Activated CD8-positive, alpha-beta T cell treated with anti-CD3 and anti-CD28 coated beads, Interleukin-2, amount 10 ng/mL, durations not matched to agents 7 days and 5 days (primary cell): ENCODE data around the gene AKAP13. TPM values are rescaled to one million over a fixed set of nuclear protein-coding genes. Genes with fewer than 3 reads are reported as not detected.
"Not testable (repeated sequence)": the region's sequence is repeated elsewhere in the genome, so short reads cannot be mapped to it uniquely, and the experiment has no call there.

Experiments used
- ATAC-seq: fragments of 150-1000 bp; cut with Tn5 transposase; one replicate; pipeline ENCODE4 v1.10.0; 2021; ENCODE audit warnings: moderate library complexity
- CTCF ChIA-PET: fragments of 350-600 bp; sonication (Branson Sonifier 250); formaldehyde crosslinking; loops from one replicate; lab custom pipeline; 2021; ENCODE audit warnings: antibody characterized with exemption; lab: Charles Lee
- POLR2A ChIA-PET: fragments of 350-600 bp; sonication (Branson Sonifier 250); formaldehyde crosslinking; loops from one replicate; lab custom pipeline; 2021; ENCODE audit warnings: antibody characterized with exemption; lab: Charles Lee
- DNase-seq: peaks from one replicate; pipeline ENCODE4 v3.0.0-alpha.2; 2020
- H3K27ac Mint-ChIP-seq: one replicate; pipeline ENCODE4 v1.8.0; 2021; ENCODE audit warnings: mild to moderate bottlenecking, mixed read lengths
- H3K27me3 Mint-ChIP-seq: one replicate; pipeline ENCODE4 v1.8.0; 2021; ENCODE audit warnings: low read depth, mixed read lengths
- H3K36me3 Mint-ChIP-seq: one replicate; pipeline ENCODE4 v1.8.0; 2021; ENCODE audit warnings: low read depth, mixed read lengths
- H3K4me1 Mint-ChIP-seq: one replicate; pipeline ENCODE4 v1.8.0; 2021; ENCODE audit warnings: low read depth, mixed read lengths
- H3K4me3 Mint-ChIP-seq: one replicate; pipeline ENCODE4 v1.8.0; 2021; ENCODE audit warnings: mild to moderate bottlenecking, mixed read lengths
- H3K9me3 Mint-ChIP-seq: one replicate; pipeline ENCODE4 v1.8.0; 2022; ENCODE audit warnings: mixed read lengths; ENCODE audit not compliant: insufficient read depth
- total RNA-seq, 2 experiments: library from RNA; stranded (reverse); gene quantifications; one replicate each; pipeline ENCODE4 v1.2.3, GENCODE V29; 2021

AKAP13 gene
- total RNA-seq, 2 experiments from 2014 or later = 112 to 117 TPM

- no peak for ATAC-seq
- DNase-seq = no peak
- H3K4me3 Mint-ChIP-seq = no peak overlapping the region
- H3K4me1 Mint-ChIP-seq = peaks cover 29% of the 10 kb centered on the region
- POLR2A ChIA-PET = no interaction called here
- no peaks in the 10 kb centered on the region for H3K27me3 Mint-ChIP-seq
- CTCF ChIA-PET = interaction anchor here (2.2 kb wide), 1 partner anchor 14 kb away, joined by 11 read pairs; no protein-coding TSS in a partner anchor
- no peak overlapping the region for H3K27ac Mint-ChIP-seq
- peaks cover 8% of the 10 kb centered on the region for H3K36me3 Mint-ChIP-seq
- H3K9me3 Mint-ChIP-seq = peaks cover 4% of the 10 kb centered on the region
Measured at GRCh38 chr15:85427286-85428028, 47.1 kb downstream of the AKAP13 start.

GRCh38 chr15:85429522-85429921 is 49.1 kb downstream of the AKAP13 start:
- DNase-seq (no peak), ATAC-seq (no peak)
- POLR2A ChIA-PET = no interaction called here
- Mint-ChIP-seq H3K9me3 (peaks cover 10% of the 10 kb centered on the region), H3K27ac (no peak overlapping the region), H3K36me3 (peaks cover 11% of the 10 kb centered on the region), H3K27me3 (no peaks in the 10 kb centered on the region), H3K4me1 (peaks cover 21% of the 10 kb centered on the region), H3K4me3 (no peak overlapping the region)
- CTCF ChIA-PET = no interaction called here

- ChIA-PET CTCF (interaction anchor here (1.0 to 2.2 kb wide), 5 partner anchors 17 to 134 kb away, joined by 3 to 7 read pairs (median 4); no protein-coding TSS in a partner anchor), POLR2A (interaction anchor here (0.9 kb wide), 1 partner anchor 50 kb away, joined by 3 read pairs; the partner anchor contains the start of gene AKAP13)
- no peak for DNase-seq
- Mint-ChIP-seq H3K4me3 (no peak overlapping the region), H3K27ac (no peak overlapping the region), H3K9me3 (peaks cover 10% of the 10 kb centered on the region), H3K36me3 (peaks cover 11% of the 10 kb centered on the region), H3K4me1 (peaks cover 18% of the 10 kb centered on the region), H3K27me3 (no peaks in the 10 kb centered on the region)
- ATAC-seq = no peak
Measured at GRCh38 chr15:85430406-85431204, 50.2 kb downstream of the AKAP13 start.

- Mint-ChIP-seq H3K4me1 (peaks cover 22% of the 10 kb centered on the region), H3K4me3 (no peak overlapping the region), H3K27me3 (no peaks in the 10 kb centered on the region), H3K27ac (no peak overlapping the region), H3K9me3 (no peaks in the 10 kb centered on the region), H3K36me3 (no peaks in the 10 kb centered on the region)
- DNase-seq (no peak), ATAC-seq (no peak)
- POLR2A ChIA-PET = interaction anchor here (0.6 kb wide), 1 partner anchor 54 kb away, joined by 3 read pairs; no protein-coding TSS in a partner anchor
- CTCF ChIA-PET = interaction anchor here (0.6 to 1.7 kb wide), 4 partner anchors 8 to 65 kb away, joined by 3 to 7 read pairs (median 3); no protein-coding TSS in a partner anchor
Measured at GRCh38 chr15:85439996-85440395, 59.6 kb downstream of the AKAP13 start.

- ChIA-PET POLR2A (interaction anchor here (0.6 kb wide), 1 partner anchor 54 kb away, joined by 3 read pairs; no protein-coding TSS in a partner anchor), CTCF (interaction anchor here (0.6 to 1.7 kb wide), 4 partner anchors 9 to 65 kb away, joined by 3 to 7 read pairs (median 3); no protein-coding TSS in a partner anchor)
- Mint-ChIP-seq H3K9me3 (no peaks in the 10 kb centered on the region), H3K36me3 (no peaks in the 10 kb centered on the region), H3K4me1 (peaks cover 22% of the 10 kb centered on the region), H3K27me3 (no peaks in the 10 kb centered on the region), H3K27ac (no peak overlapping the region), H3K4me3 (no peak overlapping the region)
- ATAC-seq (no peak), DNase-seq (no peak)
Measured at GRCh38 chr15:85440451-85440850, 60.0 kb downstream of the AKAP13 start.

GRCh38 chr15:85441854-85442253 is 61.5 kb downstream of the AKAP13 start:
- not testable (repeated sequence) for DNase-seq, H3K27me3 Mint-ChIP-seq, H3K9me3 Mint-ChIP-seq, H3K4me3 Mint-ChIP-seq, H3K27ac Mint-ChIP-seq, H3K36me3 Mint-ChIP-seq, ATAC-seq
- peaks cover 22% of the 10 kb centered on the region for H3K4me1 Mint-ChIP-seq
- POLR2A ChIA-PET = interaction anchor here (0.6 kb wide), 1 partner anchor 189 kb away, joined by 3 read pairs; no protein-coding TSS in a partner anchor
- CTCF ChIA-PET = interaction anchor here (0.8 kb wide), 1 partner anchor 151 kb away, joined by 3 read pairs; no protein-coding TSS in a partner anchor

GRCh38 chr15:85443046-85443445 is 62.6 kb downstream of the AKAP13 start:
- Mint-ChIP-seq H3K27me3 (peaks cover 3% of the 10 kb centered on the region), H3K4me3 (no peak overlapping the region), H3K27ac (no peak overlapping the region), H3K9me3 (no peaks in the 10 kb centered on the region), H3K4me1 (peaks cover 22% of the 10 kb centered on the region), H3K36me3 (peaks cover 9% of the 10 kb centered on the region)
- ATAC-seq = peak; percentile 20
- CTCF ChIA-PET = interaction anchor here (1.6 to 2.4 kb wide), 2 partner anchors 11 to 29 kb away, joined by 5 to 12 read pairs; no protein-coding TSS in a partner anchor
- POLR2A ChIA-PET = no interaction called here
- DNase-seq = no peak

- Mint-ChIP-seq H3K27ac (no peak overlapping the region), H3K9me3 (peaks cover 5% of the 10 kb centered on the region), H3K4me1 (peaks cover 22% of the 10 kb centered on the region), H3K36me3 (peaks cover 9% of the 10 kb centered on the region), H3K4me3 (no peak overlapping the region), H3K27me3 (peaks cover 3% of the 10 kb centered on the region)
- ChIA-PET CTCF (interaction anchor here (1.6 to 2.4 kb wide), 2 partner anchors 12 to 30 kb away, joined by 5 to 12 read pairs; no protein-coding TSS in a partner anchor), POLR2A (no interaction called here)
- DNase-seq (peak; percentile 51), ATAC-seq (peak; percentile 85)
Measured at GRCh38 chr15:85443593-85444087, 63.2 kb downstream of the AKAP13 start.

- no peak for DNase-seq
- Mint-ChIP-seq H3K4me3 (no peak overlapping the region), H3K4me1 (peaks cover 22% of the 10 kb centered on the region), H3K36me3 (peaks cover 9% of the 10 kb centered on the region), H3K9me3 (peaks cover 8% of the 10 kb centered on the region), H3K27ac (no peak overlapping the region), H3K27me3 (peaks cover 3% of the 10 kb centered on the region)
- ChIA-PET POLR2A (no interaction called here), CTCF (interaction anchor here (1.6 to 2.4 kb wide), 2 partner anchors 12 to 31 kb away, joined by 5 to 12 read pairs; no protein-coding TSS in a partner anchor)
- ATAC-seq = peak; percentile 16
Measured at GRCh38 chr15:85444122-85444745, 63.8 kb downstream of the AKAP13 start.

GRCh38 chr15:85445361-85445760 is 65.0 kb downstream of the AKAP13 start:
- H3K9me3 Mint-ChIP-seq = peaks cover 20% of the 10 kb centered on the region
- H3K36me3 Mint-ChIP-seq = peaks cover 17% of the 10 kb centered on the region
- no peak overlapping the region for H3K27ac Mint-ChIP-seq
- DNase-seq = no peak
- peaks cover 22% of the 10 kb centered on the region for H3K4me1 Mint-ChIP-seq
- POLR2A ChIA-PET = no interaction called here
- CTCF ChIA-PET = no interaction called here
- H3K27me3 Mint-ChIP-seq = peaks cover 3% of the 10 kb centered on the region
- H3K4me3 Mint-ChIP-seq = no peak overlapping the region
- no peak for ATAC-seq
